ENCODE measurements around the gene SSR3.

The SSR3 gene

GRCh38 chr3:156522673-156523072, 32.2 kb downstream of the SSR3 start:
- Histone ChIP-seq H3K9me2 (ENCODE audit: low read depth, low read length) (no peaks in the 10 kb centered on the region), H3K9ac (ENCODE audit: low read length) (no peak overlapping the region), H3K9me3 (ENCODE audit: low read length) (no peaks in the 10 kb centered on the region), H3K4me3 (ENCODE audit: low read depth, low read length, poor library complexity, severe bottlenecking) (no peak overlapping the region), H3K79me2 (ENCODE audit: insufficient read depth, low read length) (no peaks in the 10 kb centered on the region), H3K27ac (ENCODE audit: low read depth, low read length, poor library complexity, severe bottlenecking) (no peak overlapping the region), H4K20me1 (ENCODE audit: insufficient read depth, low read length) (no peaks in the 10 kb centered on the region), H3K4me2 (ENCODE audit: low read length) (no peak overlapping the region), H3K27me3 (ENCODE audit: insufficient read depth, low read length) (no peaks in the 10 kb centered on the region), H2AFZ (ENCODE audit: low read length) (no peak overlapping the region), H3K36me3 (ENCODE audit: insufficient read depth, low read length) (no peaks in the 10 kb centered on the region), H3K4me1 (ENCODE audit: insufficient read depth, low read length, severe bottlenecking) (no peaks in the 10 kb centered on the region), H3F3A (ENCODE audit: insufficient read depth, low read length) (no peaks in the 10 kb centered on the region)
- no peak for TF ChIP-seq CTCF (IDR thresholded peaks at IDR 0.05; ENCODE audit: low read length)
- no peak for TF ChIP-seq EZH2 (IDR thresholded peaks at IDR 0.05; ENCODE audit: borderline replicate concordance, low read length)

- H3K4me3 ChIP-seq (ENCODE audit: low read depth, low read length, poor library complexity, severe bottlenecking): no peak overlapping the region
- no peaks in the 10 kb centered on the region for H3K27me3 ChIP-seq (ENCODE audit: insufficient read depth, low read length)
- H3K4me1 ChIP-seq (ENCODE audit: insufficient read depth, low read length, severe bottlenecking): no peaks in the 10 kb centered on the region
- no peaks in the 10 kb centered on the region for H3K36me3 ChIP-seq (ENCODE audit: insufficient read depth, low read length)
- no peak overlapping the region for H3K9ac ChIP-seq (ENCODE audit: low read length)
- H3F3A ChIP-seq (ENCODE audit: insufficient read depth, low read length): no peaks in the 10 kb centered on the region
- no peaks in the 10 kb centered on the region for H3K9me3 ChIP-seq (ENCODE audit: low read length)
- H3K79me2 ChIP-seq (ENCODE audit: insufficient read depth, low read length): no peaks in the 10 kb centered on the region
- H2AFZ ChIP-seq (ENCODE audit: low read length): no peak overlapping the region
- no peaks in the 10 kb centered on the region for H4K20me1 ChIP-seq (ENCODE audit: insufficient read depth, low read length)
- no peaks in the 10 kb centered on the region for H3K9me2 ChIP-seq (ENCODE audit: low read depth, low read length)
- no peak overlapping the region for H3K27ac ChIP-seq (ENCODE audit: low read depth, low read length, poor library complexity, severe bottlenecking)
- no peak for TF ChIP-seq EZH2 (IDR thresholded peaks at IDR 0.05; ENCODE audit: borderline replicate concordance, low read length)
- no peak for TF ChIP-seq CTCF (IDR thresholded peaks at IDR 0.05; ENCODE audit: low read length)
- no peak overlapping the region for H3K4me2 ChIP-seq (ENCODE audit: low read length)
Observed at GRCh38 chr3:156519758-156520162, 35.2 kb downstream of the SSR3 start.

GRCh38 chr3:156518726-156519125, 36.2 kb downstream of the SSR3 start:
- no peaks in the 10 kb centered on the region for H3K27me3 ChIP-seq (ENCODE audit: insufficient read depth, low read length)
- H3K79me2 ChIP-seq (ENCODE audit: insufficient read depth, low read length): no peaks in the 10 kb centered on the region
- no peak overlapping the region for H2AFZ ChIP-seq (ENCODE audit: low read length)
- H3K4me2 ChIP-seq (ENCODE audit: low read length): no peak overlapping the region
- H3K9me3 ChIP-seq (ENCODE audit: low read length): no peaks in the 10 kb centered on the region
- H3K9me2 ChIP-seq (ENCODE audit: low read depth, low read length): no peaks in the 10 kb centered on the region
- no peak overlapping the region for H3K27ac ChIP-seq (ENCODE audit: low read depth, low read length, poor library complexity, severe bottlenecking)
- TF ChIP-seq CTCF (IDR thresholded peaks at IDR 0.05; ENCODE audit: low read length): no peak
- TF ChIP-seq EZH2 (IDR thresholded peaks at IDR 0.05; ENCODE audit: borderline replicate concordance, low read length): no peak
- no peak overlapping the region for H3K9ac ChIP-seq (ENCODE audit: low read length)
- H4K20me1 ChIP-seq (ENCODE audit: insufficient read depth, low read length): no peaks in the 10 kb centered on the region
- H3K36me3 ChIP-seq (ENCODE audit: insufficient read depth, low read length): no peaks in the 10 kb centered on the region
- no peaks in the 10 kb centered on the region for H3K4me1 ChIP-seq (ENCODE audit: insufficient read depth, low read length, severe bottlenecking)
- H3F3A ChIP-seq (ENCODE audit: insufficient read depth, low read length): no peaks in the 10 kb centered on the region
- no peak overlapping the region for H3K4me3 ChIP-seq (ENCODE audit: low read depth, low read length, poor library complexity, severe bottlenecking)
